Ishikawa (cell line): ENCODE data around the gene TPO.

Experiments
- MAX ChIP-seq: IDR thresholded peaks from 2 replicates; pipeline ENCODE4 v1.6.1; 2012
- USF1 ChIP-seq: IDR thresholded peaks from 2 replicates; pipeline ENCODE4 v1.6.1; 2012
- YY1 ChIP-seq: IDR thresholded peaks from 2 replicates; pipeline ENCODE4 v1.6.1; 2012; ENCODE audit warnings: low read depth

GRCh38 chr2:1572638-1573037 lies 159.4 kb downstream of the TPO start:
- TF ChIP-seq YY1 (no peak), MAX (no peak), USF1 (no peak)
